ENCODE data around the gene SUGP2.
A peak's percentile ranks its signal among the peaks of the same experiment; 100 is the strongest.

Gene SUGP2

GRCh38 chr19:19033426-19034203, at the start of gene SUGP2, which contains the start of gene ARMC6:
Gene SUGP2 (minus strand): TSS chr19:19033517. CDS start chr19:19031071, 2,446 bp downstream.
Gene ARMC6 (plus strand): TSS chr19:19033603. CDS start chr19:19034210, 607 bp downstream.
- H3K4me3 ChIP-seq (ENCODE audit: low read depth, low read length), result peak within 1 kb of the TSS; percentile 94
- TF ChIP-seq, protein P1, sequence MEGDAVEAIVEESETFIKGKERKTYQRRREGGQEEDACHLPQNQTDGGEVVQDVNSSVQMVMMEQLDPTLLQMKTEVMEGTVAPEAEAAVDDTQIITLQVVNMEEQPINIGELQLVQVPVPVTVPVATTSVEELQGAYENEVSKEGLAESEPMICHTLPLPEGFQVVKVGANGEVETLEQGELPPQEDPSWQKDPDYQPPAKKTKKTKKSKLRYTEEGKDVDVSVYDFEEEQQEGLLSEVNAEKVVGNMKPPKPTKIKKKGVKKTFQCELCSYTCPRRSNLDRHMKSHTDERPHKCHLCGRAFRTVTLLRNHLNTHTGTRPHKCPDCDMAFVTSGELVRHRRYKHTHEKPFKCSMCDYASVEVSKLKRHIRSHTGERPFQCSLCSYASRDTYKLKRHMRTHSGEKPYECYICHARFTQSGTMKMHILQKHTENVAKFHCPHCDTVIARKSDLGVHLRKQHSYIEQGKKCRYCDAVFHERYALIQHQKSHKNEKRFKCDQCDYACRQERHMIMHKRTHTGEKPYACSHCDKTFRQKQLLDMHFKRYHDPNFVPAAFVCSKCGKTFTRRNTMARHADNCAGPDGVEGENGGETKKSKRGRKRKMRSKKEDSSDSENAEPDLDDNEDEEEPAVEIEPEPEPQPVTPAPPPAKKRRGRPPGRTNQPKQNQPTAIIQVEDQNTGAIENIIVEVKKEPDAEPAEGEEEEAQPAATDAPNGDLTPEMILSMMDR (IDR thresholded peaks at IDR 0.05; ENCODE audit: insufficient read depth, low read length, missing control alignments), result no peak
- POLR2A ChIA-PET, result no interaction called here
- peak; percentile 9 for DNase-seq (ENCODE audit: low read depth, low spot score)
- CTCF ChIA-PET, result no interaction called here

- H3K4me3 ChIP-seq (ENCODE audit: low read depth, low read length), result no peak overlapping the region
- POLR2A ChIA-PET, result no interaction called here
- TF ChIP-seq, protein P1 (IDR thresholded peaks at IDR 0.05; ENCODE audit: insufficient read depth, low read length, missing control alignments), result no peak
- no peak for DNase-seq (ENCODE audit: low read depth, low spot score)
- CTCF ChIA-PET, result no interaction called here
Observed at GRCh38 chr19:19081642-19082151, 48.4 kb upstream of the SUGP2 start.

DNA sequence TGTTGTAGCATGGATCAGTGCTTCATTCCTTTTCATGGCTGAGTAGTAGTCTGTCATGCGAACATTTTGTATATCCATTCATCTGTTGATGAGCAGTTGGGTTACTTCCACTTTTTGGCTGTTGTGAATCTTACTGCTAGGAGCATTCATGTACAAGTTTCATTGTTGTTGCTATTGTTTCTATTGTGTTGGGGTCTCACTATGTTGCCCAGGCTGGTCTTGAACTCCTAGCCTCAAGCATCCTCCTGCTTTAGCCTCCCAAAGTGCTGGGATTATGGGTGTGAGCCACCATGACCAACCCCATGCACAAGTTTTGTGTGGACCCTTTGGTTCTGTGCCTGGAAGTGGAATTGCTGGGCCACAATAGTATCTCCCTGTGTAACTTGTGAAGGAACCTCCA, 46.3 kb upstream of the SUGP2 start:
- CTCF ChIA-PET, result no interaction called here
- POLR2A ChIA-PET, result no interaction called here

DNA sequence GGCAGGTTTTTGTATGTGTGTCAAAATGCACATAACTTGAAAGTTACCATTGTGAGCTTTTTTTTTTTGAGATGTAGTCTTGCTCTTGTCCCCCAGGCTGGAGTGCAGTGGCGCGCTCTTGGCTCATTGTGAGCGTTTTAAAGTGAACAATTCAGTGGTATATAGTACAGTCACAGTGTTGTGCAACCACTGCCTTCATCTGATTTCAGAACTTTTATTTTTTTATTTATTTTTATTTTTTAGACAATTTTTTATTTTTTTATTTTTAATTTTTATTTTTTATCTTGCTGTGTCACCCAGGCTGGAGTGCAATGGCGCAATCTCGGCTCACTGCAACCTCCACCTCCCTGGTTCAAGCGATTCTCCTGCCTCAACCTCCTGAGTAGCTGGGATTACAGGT, 45.5 kb upstream of the SUGP2 start:
- POLR2A ChIA-PET, result no interaction called here
- H3K4me3 ChIP-seq (ENCODE audit: low read depth, low read length), result no peak overlapping the region
- CTCF ChIA-PET, result no interaction called here
- DNase-seq (ENCODE audit: low read depth, low spot score), result no peak
- TF ChIP-seq, protein P1 (IDR thresholded peaks at IDR 0.05; ENCODE audit: insufficient read depth, low read length, missing control alignments), result no peak

More for the DNA sequence above, 46.3 kb upstream of the SUGP2 start:
- H3K4me3 ChIP-seq (ENCODE audit: low read depth, low read length), result no peak overlapping the region
- TF ChIP-seq, protein P1 (IDR thresholded peaks at IDR 0.05; ENCODE audit: insufficient read depth, low read length, missing control alignments), result no peak
- no peak for DNase-seq (ENCODE audit: low read depth, low spot score)

DNA sequence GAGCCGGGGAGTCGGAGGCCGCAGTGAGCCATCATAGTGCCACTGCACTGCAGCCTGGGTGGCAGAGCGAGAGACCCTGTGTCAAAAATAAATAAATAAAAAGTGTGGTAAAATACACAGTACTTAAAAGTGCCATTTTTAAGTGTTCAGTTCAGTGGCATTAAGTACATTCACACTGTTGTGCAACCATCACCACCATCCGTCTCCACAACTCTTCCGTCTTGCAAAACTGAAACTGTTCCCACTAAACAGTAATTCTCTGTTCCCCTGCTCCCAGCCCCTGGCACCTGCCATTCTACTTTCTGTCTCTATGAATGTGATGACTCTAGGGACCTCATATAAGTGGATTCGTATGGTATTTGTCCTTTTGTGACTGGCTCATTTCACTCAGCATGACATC, 43.8 kb upstream of the SUGP2 start:
- DNase-seq (ENCODE audit: low read depth, low spot score), result no peak
- POLR2A ChIA-PET, result no interaction called here
- CTCF ChIA-PET, result interaction anchor here (1.6 kb wide), 1 partner anchor 69 kb away, joined by 3 read pairs; no protein-coding TSS in a partner anchor
- H3K4me3 ChIP-seq (ENCODE audit: low read depth, low read length), result no peak overlapping the region
- TF ChIP-seq, protein P1 (IDR thresholded peaks at IDR 0.05; ENCODE audit: insufficient read depth, low read length, missing control alignments), result no peak

GRCh38 chr19:19076476-19076875, 43.2 kb upstream of the SUGP2 start:
- H3K4me3 ChIP-seq (ENCODE audit: low read depth, low read length), result no peak overlapping the region
- ChIA-PET POLR2A (no interaction called here), CTCF (interaction anchor here (1.6 kb wide), 1 partner anchor 70 kb away, joined by 3 read pairs; no protein-coding TSS in a partner anchor)
- TF ChIP-seq, protein P1 (IDR thresholded peaks at IDR 0.05; ENCODE audit: insufficient read depth, low read length, missing control alignments), result no peak
- DNase-seq (ENCODE audit: low read depth, low spot score), result no peak

Measured in AG04449 (cell line).